HG03469 (cell line): ENCODE data around the gene BCDIN3D.

Experiments
- ATAC-seq: cut with Tn5 transposase; IDR thresholded peaks from one replicate; pipeline ENCODE4 v1.9.1; 2021; ENCODE audit warnings: mild to moderate bottlenecking, moderate library complexity, moderate number of reproducible peaks; ENCODE audit not compliant: unreplicated experiment

Gene BCDIN3D

DNA sequence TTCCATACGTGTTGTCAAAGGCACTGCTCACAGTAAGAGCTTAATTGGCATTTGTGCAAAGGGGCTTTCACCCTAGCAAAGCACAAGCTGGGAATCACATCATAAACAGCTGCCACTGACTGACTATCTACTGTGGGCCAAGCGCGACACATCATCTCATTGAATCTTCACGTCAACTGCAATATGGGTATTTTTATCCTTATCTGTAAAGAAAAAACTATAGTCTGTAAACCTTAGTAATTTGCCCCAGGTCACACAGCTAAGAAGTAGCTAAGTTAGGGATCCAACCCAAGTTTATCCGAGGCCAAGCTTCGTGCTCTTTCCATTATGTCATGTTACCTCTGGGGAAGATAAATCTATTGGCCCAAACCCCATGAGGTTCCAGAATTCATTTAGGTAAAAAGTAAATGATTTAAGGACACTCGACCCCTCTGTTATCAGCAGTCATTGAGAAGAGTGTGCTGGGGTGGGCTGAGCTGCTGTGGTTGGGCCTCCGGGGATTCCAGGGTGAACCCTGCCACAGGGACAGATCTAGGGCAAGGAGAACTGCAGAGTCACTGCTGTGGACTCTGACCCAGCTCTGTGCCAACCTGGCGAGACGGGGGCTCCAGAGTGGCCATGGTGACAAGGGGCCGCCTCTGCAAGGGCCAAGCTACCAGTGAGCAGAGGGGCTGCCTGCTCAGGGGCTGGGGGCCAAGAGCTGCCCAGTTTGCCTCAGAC lies 42.3 kb downstream of the BCDIN3D start:
- ATAC-seq, result no peak

GRCh38 chr12:49798934-49799333 lies 44.0 kb downstream of the BCDIN3D start:
- ATAC-seq, result no peak

GRCh38 chr12:49798248-49798647 lies 44.7 kb downstream of the BCDIN3D start:
- ATAC-seq, result no peak

GRCh38 chr12:49797449-49797776 lies 45.5 kb downstream of the BCDIN3D start:
- no peak for ATAC-seq

GRCh38 chr12:49796606-49797448 lies 46.1 kb downstream of the BCDIN3D start:
- ATAC-seq, result no peak

- ATAC-seq, result no peak
Measured at GRCh38 chr12:49796155-49796554, 46.8 kb downstream of the BCDIN3D start.

DNA sequence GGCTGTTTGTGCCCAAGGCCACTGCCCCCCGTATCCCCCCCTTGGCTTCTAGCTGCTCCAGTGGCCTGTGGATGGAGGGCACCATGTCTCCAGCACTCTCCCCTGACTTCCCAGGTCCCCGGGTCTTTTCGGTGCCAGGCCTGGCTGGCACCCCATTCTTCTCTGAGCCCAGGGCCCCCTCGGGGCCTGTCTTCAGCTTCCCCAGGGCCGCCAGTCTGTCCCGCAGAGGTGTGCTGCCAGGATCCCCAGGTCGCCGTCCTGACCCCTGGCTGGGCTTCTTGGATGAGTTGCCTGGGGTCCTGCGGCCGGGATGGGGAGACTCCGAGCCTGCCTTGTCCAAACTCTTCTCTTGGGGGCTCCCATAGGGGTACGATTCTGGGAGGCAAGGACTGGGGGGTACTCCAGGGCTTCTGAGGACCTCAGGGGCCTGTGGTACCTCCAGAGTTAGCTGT lies 47.2 kb downstream of the BCDIN3D start:
- no peak for ATAC-seq

GRCh38 chr12:49794811-49795653 lies 47.9 kb downstream of the BCDIN3D start:
- ATAC-seq, result no peak

GRCh38 chr12:49794021-49794420 lies 48.9 kb downstream of the BCDIN3D start:
- ATAC-seq, result no peak

- no peak for ATAC-seq
Measured at GRCh38 chr12:49793620-49794019, 49.3 kb downstream of the BCDIN3D start.

DNA sequence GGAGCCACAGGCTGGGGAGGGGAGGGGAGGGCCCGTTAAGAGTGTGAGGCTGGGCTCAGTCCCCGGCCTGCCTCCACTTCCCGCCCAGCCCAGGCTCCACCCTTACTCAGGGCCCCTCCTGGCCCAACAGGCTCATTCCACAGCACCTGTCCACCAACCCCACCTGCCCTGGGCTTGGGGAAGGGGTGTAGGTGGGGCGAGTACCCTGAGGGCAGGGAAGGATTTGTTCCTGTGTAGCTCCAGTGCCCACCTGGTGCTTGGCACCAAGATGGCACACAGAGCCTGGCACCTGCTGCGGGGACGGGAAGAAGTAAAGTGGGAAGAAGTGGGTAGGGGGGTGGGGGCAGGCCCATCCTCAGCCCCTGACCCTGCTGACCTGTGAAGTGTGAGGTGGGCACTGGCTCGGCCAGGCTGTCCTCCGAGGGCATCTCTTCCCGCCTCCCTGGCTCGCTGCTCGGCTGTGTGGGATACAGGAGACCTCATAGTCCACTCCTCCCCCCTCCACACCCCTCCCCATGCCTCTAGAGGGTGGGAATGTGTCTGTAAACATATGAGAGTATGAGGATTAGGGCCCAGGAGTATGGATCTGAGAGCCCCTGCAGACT lies 49.8 kb downstream of the BCDIN3D start:
- no peak for ATAC-seq

GRCh38 chr12:49792181-49792970 lies 50.5 kb downstream of the BCDIN3D start:
- no peak for ATAC-seq

DNA sequence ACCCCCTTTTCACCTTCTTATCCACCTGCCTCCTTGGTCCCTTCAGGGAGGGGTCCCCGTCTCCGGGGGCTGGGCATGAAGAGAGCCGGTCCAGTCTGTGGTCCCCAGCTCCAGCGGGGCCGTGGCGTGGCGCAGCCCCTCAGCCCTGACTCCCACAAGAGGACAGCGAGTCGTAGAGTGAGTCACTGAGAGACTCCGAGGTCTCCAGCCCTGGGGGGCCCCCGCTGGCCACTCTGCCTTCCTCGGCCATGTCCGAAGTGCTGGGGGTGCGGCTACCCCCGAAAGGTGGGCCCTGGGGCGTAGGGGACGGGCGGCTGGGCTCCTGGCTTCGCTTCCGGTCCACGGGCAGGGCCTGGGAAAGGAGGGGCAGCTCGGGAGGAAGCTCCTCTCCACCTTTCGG lies 51.2 kb downstream of the BCDIN3D start:
- no peak for ATAC-seq

GRCh38 chr12:49790741-49791555 lies 52.0 kb downstream of the BCDIN3D start:
- ATAC-seq, result no peak

GRCh38 chr12:49789992-49790391 lies 52.9 kb downstream of the BCDIN3D start:
- no peak for ATAC-seq

GRCh38 chr12:49787672-49788071 lies 55.2 kb downstream of the BCDIN3D start:
- ATAC-seq, result no peak
